DOHH2 (cell line): ENCODE results near the gene ATXN7L1.

ENCODE experiments used
- H3F3A ChIP-seq: fragments of 200-600 bp; sonication (generic), shearing (Covaris generic); 2 replicates; pipeline ENCODE4 v1.6.0; 2016; ENCODE audit warnings: antibody characterized with exemption, mild to moderate bottlenecking; ENCODE audit not compliant: control insufficient read depth, insufficient read depth
- H3K27ac ChIP-seq: fragments of 200-600 bp; sonication (generic); 2 replicates; pipeline ENCODE4 v1.5.1; 2014; ENCODE audit warnings: low read depth, mild to moderate bottlenecking, low read length, moderate library complexity
- H3K27me3 ChIP-seq: fragments of 200-600 bp; sonication (generic); 2 replicates; pipeline ENCODE4 v1.6.1; 2014; ENCODE audit warnings: mild to moderate bottlenecking, low read length, mixed read lengths; ENCODE audit not compliant: control insufficient read depth
- H3K36me3 ChIP-seq: fragments of 200-600 bp; sonication (generic); 2 replicates; pipeline ENCODE4 v1.6.1; 2014; ENCODE audit warnings: mild to moderate bottlenecking, low read length, moderate library complexity, mixed read lengths; ENCODE audit not compliant: control insufficient read depth
- H3K4me1 ChIP-seq: fragments of 200-600 bp; sonication (generic); 2 replicates; pipeline ENCODE4 v1.6.1; 2014; ENCODE audit warnings: mild to moderate bottlenecking, low read length, mixed read lengths; ENCODE audit not compliant: control insufficient read depth
- H3K4me2 ChIP-seq: fragments of 200-600 bp; sonication (generic); 2 replicates; pipeline ENCODE4 v1.6.0; 2014; ENCODE audit warnings: mild to moderate bottlenecking, low read length, moderate library complexity
- H3K4me3 ChIP-seq: fragments of 200-600 bp; sonication (generic); 2 replicates; pipeline ENCODE4 v1.5.1; 2014; ENCODE audit warnings: mild to moderate bottlenecking, low read length, mixed read lengths
- H3K79me2 ChIP-seq: fragments of 200-600 bp; sonication (generic); 2 replicates; pipeline ENCODE4 v1.6.1; 2014; ENCODE audit warnings: mild to moderate bottlenecking, low read length, mixed read lengths; ENCODE audit not compliant: control insufficient read depth
- H3K9me2 ChIP-seq: fragments of 200-600 bp; sonication (generic); replicated peaks from 2 replicates; pipeline ENCODE4 v1.6.1; 2014; ENCODE audit warnings: mild to moderate bottlenecking, low read length, mixed read lengths; ENCODE audit not compliant: control insufficient read depth
- H3K9me3 ChIP-seq: fragments of 200-600 bp; sonication (generic); 2 replicates; pipeline ENCODE4 v1.6.1; 2014; ENCODE audit warnings: antibody characterized with exemption, low read length, mixed read lengths; ENCODE audit not compliant: control insufficient read depth, insufficient read depth
- H4K20me1 ChIP-seq: fragments of 200-600 bp; sonication (generic); 2 replicates; pipeline ENCODE4 v1.6.0; 2014; ENCODE audit warnings: low read depth, mild to moderate bottlenecking, antibody characterized with exemption, low read length, moderate library complexity; ENCODE audit not compliant: control insufficient read depth, insufficient read depth
- CTCF ChIP-seq: fragments of 200-600 bp; sonication (generic); IDR thresholded peaks from one replicate; pipeline ENCODE4 v1.5.1; 2014; ENCODE audit warnings: antibody characterized with exemption, mild to moderate bottlenecking, low read depth, low read length; ENCODE audit not compliant: poor library complexity, severe bottlenecking
- EZH2phosphoT487 ChIP-seq: fragments of 200-600 bp; sonication (generic); IDR thresholded peaks from 2 replicates; pipeline ENCODE4 v1.6.1; 2017; ENCODE audit warnings: borderline replicate concordance, mild to moderate bottlenecking, antibody characterized with exemption, low read length, moderate library complexity, mixed read lengths

Gene ATXN7L1

GRCh38 chr7:105682341-105683060 lies 193.9 kb downstream of the ATXN7L1 start:
- Histone ChIP-seq H3K36me3 (no peaks in the 10 kb centered on the region; the same call in 1 of the 2 replicates), H3K27me3 (no peaks in the 10 kb centered on the region; the same call in 1 of the 2 replicates), H3K4me3 (no peak overlapping the region), H3K9me3 (no peaks in the 10 kb centered on the region), H3K4me1 (peaks cover 21% of the 10 kb centered on the region), H4K20me1 (no peaks in the 10 kb centered on the region), H3K9me2 (no peaks in the 10 kb centered on the region), H3K27ac (no peak overlapping the region), H3F3A (no peaks in the 10 kb centered on the region), H3K79me2 (peaks cover 9% of the 10 kb centered on the region), H3K4me2 (no peak overlapping the region)
- TF ChIP-seq EZH2phosphoT487 (no peak), CTCF (no peak)

- Histone ChIP-seq H4K20me1 (no peaks in the 10 kb centered on the region), H3K9me2 (no peaks in the 10 kb centered on the region), H3K4me1 (peaks cover 37% of the 10 kb centered on the region), H3K4me2 (no peak overlapping the region), H3K36me3 (peaks cover 6% of the 10 kb centered on the region), H3K27me3 (no peaks in the 10 kb centered on the region; the same call in 1 of the 2 replicates), H3K27ac (no peak overlapping the region), H3K9me3 (no peaks in the 10 kb centered on the region), H3K79me2 (peaks cover 14% of the 10 kb centered on the region), H3F3A (no peaks in the 10 kb centered on the region; the same call in 1 of the 2 replicates), H3K4me3 (no peak overlapping the region)
- TF ChIP-seq CTCF (no peak), EZH2phosphoT487 (no peak)
These were observed 195.8 kb downstream of the ATXN7L1 start for GRCh38 chr7:105680505-105681187.

GRCh38 chr7:105678811-105679495 lies 197.4 kb downstream of the ATXN7L1 start:
- Histone ChIP-seq H3F3A (no peaks in the 10 kb centered on the region; the same call in 1 of the 2 replicates), H3K36me3 (peaks cover 6% of the 10 kb centered on the region), H3K9me2 (no peaks in the 10 kb centered on the region), H3K27me3 (no peaks in the 10 kb centered on the region), H3K27ac (peak overlapping the region; percentile 21; the same call in 1 of the 2 replicates), H3K4me2 (peak overlapping the region; percentile 78), H3K4me3 (peak overlapping the region; percentile 80), H3K9me3 (no peaks in the 10 kb centered on the region), H3K79me2 (peaks cover 14% of the 10 kb centered on the region), H3K4me1 (peaks cover 37% of the 10 kb centered on the region), H4K20me1 (no peaks in the 10 kb centered on the region)
- TF ChIP-seq CTCF (no peak), EZH2phosphoT487 (no peak)
